DND-41 (cell line): ENCODE data around the gene ZIC1.

Experiments used
- ATAC-seq: fragments of 200-7000 bp; cut with Tn5 transposase; 3 replicates; pipeline ENCODE4 v1.9.1; 2021; ENCODE audit warnings: low read depth; ENCODE audit not compliant: insufficient read depth
- DNase-seq: peaks from one replicate; pipeline ENCODE4 v3.0.0-alpha.2; 2020
- H2AFZ ChIP-seq: 2 replicates; pipeline ENCODE4 v1.6.0; 2012; ENCODE audit warnings: low read depth, low read length
- H3K27ac ChIP-seq: 2 replicates; pipeline ENCODE4 v1.5.1; 2012; ENCODE audit warnings: low read length, inconsistent platforms
- H3K27me3 ChIP-seq: fragments of 200-600 bp; sonication (generic); 2 replicates; pipeline ENCODE4 v1.6.0; 2012; ENCODE audit warnings: low read length, mild to moderate bottlenecking, inconsistent platforms; ENCODE audit not compliant: insufficient read depth, poor library complexity
- H3K36me3 ChIP-seq: 2 replicates; pipeline ENCODE4 v1.5.1; 2012; ENCODE audit warnings: low read length, inconsistent platforms; ENCODE audit not compliant: insufficient read depth
- H3K4me1 ChIP-seq: 2 replicates; pipeline ENCODE4 v1.5.1; 2012; ENCODE audit warnings: mild to moderate bottlenecking, low read length; ENCODE audit not compliant: insufficient read depth
- H3K4me2 ChIP-seq: 2 replicates; pipeline ENCODE4 v1.6.0; 2012; ENCODE audit warnings: mild to moderate bottlenecking, moderate library complexity, low read length, inconsistent platforms; ENCODE audit not compliant: insufficient read depth
- H3K4me3 ChIP-seq, 2 experiments: fragments of 200-600 bp in 1 of 2; shearing (Covaris generic) in 1 of 2; 2 replicates each; pipeline ENCODE4 v1.5.1; 2012 to 2016; ENCODE audit warnings: inconsistent platforms in 2 of 2, low read length in 2 of 2, mild to moderate bottlenecking in 2 of 2, low read depth in 1 of 2, moderate library complexity in 1 of 2
- H3K79me2 ChIP-seq: 2 replicates; pipeline ENCODE4 v1.6.0; 2012; ENCODE audit warnings: low read length, inconsistent platforms; ENCODE audit not compliant: insufficient read depth
- H3K9ac ChIP-seq: 2 replicates; pipeline ENCODE4 v1.6.0; 2012; ENCODE audit warnings: low read depth, mild to moderate bottlenecking, inconsistent platforms, low read length, moderate library complexity
- H3K9me3 ChIP-seq: 2 replicates; pipeline ENCODE4 v1.5.1; 2012; ENCODE audit warnings: low read length, moderate library complexity, mild to moderate bottlenecking, inconsistent platforms; ENCODE audit not compliant: insufficient read depth, severe bottlenecking
- H4K20me1 ChIP-seq: 2 replicates; pipeline ENCODE4 v1.6.0; 2012; ENCODE audit warnings: low read length; ENCODE audit not compliant: insufficient read depth
- CTCF ChIP-seq: IDR thresholded peaks from 2 replicates; pipeline ENCODE4 v1.5.1; 2012; ENCODE audit warnings: borderline replicate concordance, low read length, moderate library complexity, mild to moderate bottlenecking; ENCODE audit not compliant: poor library complexity, severe bottlenecking; ENCODE audit errors: extremely low read depth
- EZH2 ChIP-seq: IDR thresholded peaks from 3 replicates; pipeline ENCODE4 v1.6.1; 2012; ENCODE audit warnings: borderline replicate concordance, low read depth, mild to moderate bottlenecking, moderate library complexity, low read length, inconsistent platforms; ENCODE audit not compliant: severe bottlenecking

ZIC1 gene

GRCh38 chr3:147411238-147411814 is 2.2 kb downstream of the ZIC1 start:
- no peaks in the 10 kb centered on the region for H3K27me3 ChIP-seq
- TF ChIP-seq CTCF: no peak
- no peak for TF ChIP-seq EZH2
- no peak overlapping the region for H2AFZ ChIP-seq
- H3K4me3 ChIP-seq: no peak overlapping the region
- no peak overlapping the region for H3K27ac ChIP-seq
- no peak for DNase-seq
- no peak overlapping the region for H3K4me2 ChIP-seq
- no peaks in the 10 kb centered on the region for H3K79me2 ChIP-seq
- H3K9ac ChIP-seq: no peak overlapping the region
- H3K9me3 ChIP-seq: peaks cover 10% of the 10 kb centered on the region
- no peak for ATAC-seq
- no peaks in the 10 kb centered on the region for H3K4me1 ChIP-seq
- H3K36me3 ChIP-seq: no peaks in the 10 kb centered on the region
- no peaks in the 10 kb centered on the region for H4K20me1 ChIP-seq

- Histone ChIP-seq H4K20me1 (no peaks in the 10 kb centered on the region), H3K4me2 (no peak overlapping the region), H3K36me3 (no peaks in the 10 kb centered on the region), H3K27me3 (no peaks in the 10 kb centered on the region), H3K9ac (no peak overlapping the region), H3K9me3 (peaks cover 7% of the 10 kb centered on the region), H3K4me1 (no peaks in the 10 kb centered on the region), H3K4me3 (no peak overlapping the region), H3K79me2 (no peaks in the 10 kb centered on the region), H3K27ac (no peak overlapping the region), H2AFZ (no peak overlapping the region)
- TF ChIP-seq EZH2 (no peak), CTCF (no peak)
- DNase-seq (no peak), ATAC-seq (no peak)
Observed at GRCh38 chr3:147411815-147412241, 2.7 kb downstream of the ZIC1 start.

- H4K20me1 ChIP-seq: no peaks in the 10 kb centered on the region
- peaks cover 7% of the 10 kb centered on the region for H3K9me3 ChIP-seq
- no peak overlapping the region for H3K9ac ChIP-seq
- no peak for ATAC-seq
- no peaks in the 10 kb centered on the region for H3K79me2 ChIP-seq
- no peak overlapping the region for H3K4me3 ChIP-seq
- no peak overlapping the region for H3K27ac ChIP-seq
- no peak overlapping the region for H2AFZ ChIP-seq
- no peak for DNase-seq
- H3K4me1 ChIP-seq: no peaks in the 10 kb centered on the region
- no peaks in the 10 kb centered on the region for H3K27me3 ChIP-seq
- H3K4me2 ChIP-seq: no peak overlapping the region
- no peak for TF ChIP-seq EZH2
- TF ChIP-seq CTCF: no peak
- H3K36me3 ChIP-seq: no peaks in the 10 kb centered on the region
Observed at GRCh38 chr3:147412261-147412916, 3.2 kb downstream of the ZIC1 start.
